SKM-1 treated with dmso at 0.1 percent for 144 hours (cell line): ENCODE measurements around the gene IQGAP1.
A peak's percentile ranks its signal among the peaks of the same experiment; 100 is the strongest.
"Not testable (repeated sequence)": the region's sequence is repeated elsewhere in the genome, so short reads cannot be mapped to it uniquely, and the experiment has no call there.

Experiments
- DNase-seq: peaks from one replicate; lab custom pipeline; 2025; ENCODE audit not compliant: unreplicated experiment; lab: John Stamatoyannopoulos, UW

IQGAP1 gene

GRCh38 chr15:90482124-90483011 lies 94.3 kb downstream of the IQGAP1 start:
- no peak for DNase-seq

GRCh38 chr15:90483012-90483307 lies 94.9 kb downstream of the IQGAP1 start:
- no peak for DNase-seq

GRCh38 chr15:90483637-90484036 lies 95.6 kb downstream of the IQGAP1 start:
- no peak for DNase-seq

- no peak for DNase-seq
Measured at GRCh38 chr15:90487186-90487585, 99.1 kb downstream of the IQGAP1 start.

- DNase-seq = no peak
Measured at GRCh38 chr15:90489514-90489913, 101.5 kb downstream of the IQGAP1 start.

- DNase-seq = no peak
Measured at GRCh38 chr15:90489944-90490343, 101.9 kb downstream of the IQGAP1 start.

GRCh38 chr15:90493647-90494046 lies 105.6 kb downstream of the IQGAP1 start:
- DNase-seq = no peak

GRCh38 chr15:90495067-90495466 lies 107.0 kb downstream of the IQGAP1 start:
- DNase-seq = no peak

- DNase-seq = no peak
Measured at GRCh38 chr15:90496791-90497190, 108.7 kb downstream of the IQGAP1 start.

- DNase-seq = no peak
Measured at GRCh38 chr15:90497376-90497775, 109.3 kb downstream of the IQGAP1 start.

- no peak for DNase-seq
Measured at GRCh38 chr15:90497912-90498311, 109.9 kb downstream of the IQGAP1 start.

- DNase-seq = no peak
Measured at GRCh38 chr15:90500171-90500570, 112.1 kb downstream of the IQGAP1 start.

GRCh38 chr15:90501898-90502297 lies 113.9 kb downstream of the IQGAP1 start:
- no peak for DNase-seq

GRCh38 chr15:90510781-90511180 lies 122.7 kb downstream of the IQGAP1 start:
- not testable (repeated sequence) for DNase-seq

- not testable (repeated sequence) for DNase-seq
Measured at GRCh38 chr15:90511211-90511618, 123.2 kb downstream of the IQGAP1 start.

- peak; percentile 26 for DNase-seq
Measured at GRCh38 chr15:90512276-90512675, 124.2 kb downstream of the IQGAP1 start.

GRCh38 chr15:90512981-90513380 lies 124.9 kb downstream of the IQGAP1 start:
- DNase-seq = no peak

GRCh38 chr15:90513448-90513847 lies 125.4 kb downstream of the IQGAP1 start:
- no peak for DNase-seq

- not testable (repeated sequence) for DNase-seq
Measured at GRCh38 chr15:90513893-90514292, 125.9 kb downstream of the IQGAP1 start.

GRCh38 chr15:90519688-90520087 lies 131.6 kb downstream of the IQGAP1 start:
- DNase-seq = no peak

- no peak for DNase-seq
Measured at GRCh38 chr15:90520365-90520764, 132.3 kb downstream of the IQGAP1 start.

GRCh38 chr15:90523373-90523772 lies 135.3 kb downstream of the IQGAP1 start:
- no peak for DNase-seq
